Fibroblast of lung (primary cell): ENCODE measurements around the gene FBLN1. TPM values are rescaled to one million over a fixed set of nuclear protein-coding genes. Genes with fewer than 3 reads are reported as not detected.
A peak's percentile ranks its signal among the peaks of the same experiment; 100 is the strongest.

Experiments used
- DNase-seq, 2 donors: peaks; one replicate each; pipeline versions ENCODE4 v3.0.0 to v3.0.0-alpha.2; 2010; ENCODE audit warnings: low read depth in 2 of 2
- H2AFZ ChIP-seq: 2 replicates; pipeline ENCODE4 v1.5.1; 2012; ENCODE audit warnings: low read length, control low read depth, inconsistent platforms
- H3K27ac ChIP-seq: 2 replicates; pipeline ENCODE4 v1.5.1; 2011; ENCODE audit warnings: low read length, control low read depth; ENCODE audit not compliant: insufficient read depth
- H3K27me3 ChIP-seq: 2 replicates; pipeline ENCODE4 v1.5.1; 2011; ENCODE audit warnings: mild to moderate bottlenecking, low read length; ENCODE audit not compliant: control insufficient read depth, insufficient read depth
- H3K36me3 ChIP-seq: 2 replicates; pipeline ENCODE4 v1.5.1; 2011; ENCODE audit warnings: low read length; ENCODE audit not compliant: control insufficient read depth, insufficient read depth
- H3K4me1 ChIP-seq: 2 replicates; pipeline ENCODE4 v1.5.1; 2011; ENCODE audit warnings: low read length; ENCODE audit not compliant: control insufficient read depth, insufficient read depth; ENCODE audit errors: extremely low read depth
- H3K4me2 ChIP-seq: 2 replicates; pipeline ENCODE4 v1.5.1; 2011; ENCODE audit warnings: low read length, control low read depth; ENCODE audit not compliant: insufficient read depth; ENCODE audit errors: extremely low read depth
- H3K4me3 ChIP-seq, 4 experiments: fragments of 200-600 bp in 1 of 4; sonication (generic) in 1 of 4; replicated peaks in 1 of 4; 2 replicates each; pipeline ENCODE4 v1.5.1; 2011 to 2016; ENCODE audit warnings: low read length in 4 of 4, low read depth in 3 of 4, mild to moderate bottlenecking in 3 of 4, control low read depth in 2 of 4, inconsistent platforms in 1 of 4, mixed read lengths in 1 of 4; ENCODE audit not compliant: insufficient read depth in 1 of 4; ENCODE audit errors: control extremely low read depth in 1 of 4
- H3K79me2 ChIP-seq: 2 replicates; pipeline ENCODE4 v1.5.1; 2012; ENCODE audit warnings: mild to moderate bottlenecking, low read length, inconsistent platforms; ENCODE audit not compliant: control insufficient read depth, insufficient read depth
- H3K9ac ChIP-seq: 2 replicates; pipeline ENCODE4 v1.5.1; 2011; ENCODE audit warnings: mild to moderate bottlenecking, low read length, control low read depth; ENCODE audit not compliant: insufficient read depth
- H3K9me3 ChIP-seq: 2 replicates; pipeline ENCODE4 v1.5.1; 2012; ENCODE audit warnings: low read depth, low read length; ENCODE audit not compliant: control insufficient read depth, insufficient read depth
- H4K20me1 ChIP-seq: 2 replicates; pipeline ENCODE4 v1.5.1; 2011; ENCODE audit warnings: low read length; ENCODE audit not compliant: control insufficient read depth, insufficient read depth; ENCODE audit errors: extremely low read depth
- EZH2 ChIP-seq: IDR thresholded peaks from 2 replicates; pipeline ENCODE4 v1.5.1; 2012; ENCODE audit warnings: low read length, control low read depth, mild to moderate bottlenecking; ENCODE audit errors: missing control alignments
- polyA plus RNA-seq, 2 donors: library from polyadenylated mRNA; depleted of rRNA in 1 of 2; stranded (reverse) in 1 of 2; unstranded in 1 of 2; fragments of >200 nt; gene quantifications; 2 replicates each; pipeline ENCODE4 v1.2.1, GENCODE V29; 2011 to 2012; ENCODE audit warnings: missing spikeins in 1 of 2
- total RNA-seq: library from RNA; depleted of rRNA; stranded (reverse); fragments of >200 nt; gene quantifications from 2 replicates; pipeline ENCODE4 v1.2.1, GENCODE V29; 2014
- TF ChIP-seq, protein P1 (sequence below), 2 donors: IDR thresholded peaks in 1 of 2; conservative IDR thresholded peaks in 1 of 2; 1 replicate in 1 of 2; 2 replicates in 1 of 2; pipeline ENCODE4 v1.5.1; 2011 to 2012; ENCODE audit warnings: low read length in 2 of 2, control low read depth in 1 of 2, inconsistent platforms in 1 of 2, low read depth in 1 of 2, mild to moderate bottlenecking in 1 of 2

FBLN1 gene
- total and polyA plus RNA-seq, 2 donors (not counting 1 experiment from before 2014, with no cell fraction given): 134 to 270 TPM

DNA sequence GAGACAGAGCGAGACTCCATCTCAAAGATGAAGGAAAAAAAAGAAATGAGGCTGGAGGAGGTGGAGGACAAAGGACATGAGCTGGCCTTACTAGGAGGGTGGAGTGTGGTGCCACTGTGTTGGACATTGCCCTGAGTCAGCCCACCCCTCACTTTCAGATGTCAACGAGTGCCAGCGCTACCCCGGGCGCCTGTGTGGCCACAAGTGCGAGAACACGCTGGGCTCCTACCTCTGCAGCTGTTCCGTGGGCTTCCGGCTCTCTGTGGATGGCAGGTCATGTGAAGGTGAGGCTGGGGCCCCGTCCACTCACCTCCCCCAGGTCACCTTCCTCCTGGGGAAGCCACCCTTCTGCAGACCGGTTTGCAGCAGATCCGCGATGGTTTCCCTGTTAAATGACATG is 40.6 kb downstream of the FBLN1 start:
- H3K79me2 ChIP-seq: no peaks in the 10 kb centered on the region
- H4K20me1 ChIP-seq: no peaks in the 10 kb centered on the region
- H3K9me3 ChIP-seq: no peaks in the 10 kb centered on the region
- no peak for DNase-seq
- H3K36me3 ChIP-seq: peaks cover 7% of the 10 kb centered on the region
- no peak overlapping the region for H2AFZ ChIP-seq
- H3K9ac ChIP-seq: no peak overlapping the region
- H3K27me3 ChIP-seq: peaks cover 3% of the 10 kb centered on the region
- no peak for TF ChIP-seq EZH2
- TF ChIP-seq, protein P1, sequence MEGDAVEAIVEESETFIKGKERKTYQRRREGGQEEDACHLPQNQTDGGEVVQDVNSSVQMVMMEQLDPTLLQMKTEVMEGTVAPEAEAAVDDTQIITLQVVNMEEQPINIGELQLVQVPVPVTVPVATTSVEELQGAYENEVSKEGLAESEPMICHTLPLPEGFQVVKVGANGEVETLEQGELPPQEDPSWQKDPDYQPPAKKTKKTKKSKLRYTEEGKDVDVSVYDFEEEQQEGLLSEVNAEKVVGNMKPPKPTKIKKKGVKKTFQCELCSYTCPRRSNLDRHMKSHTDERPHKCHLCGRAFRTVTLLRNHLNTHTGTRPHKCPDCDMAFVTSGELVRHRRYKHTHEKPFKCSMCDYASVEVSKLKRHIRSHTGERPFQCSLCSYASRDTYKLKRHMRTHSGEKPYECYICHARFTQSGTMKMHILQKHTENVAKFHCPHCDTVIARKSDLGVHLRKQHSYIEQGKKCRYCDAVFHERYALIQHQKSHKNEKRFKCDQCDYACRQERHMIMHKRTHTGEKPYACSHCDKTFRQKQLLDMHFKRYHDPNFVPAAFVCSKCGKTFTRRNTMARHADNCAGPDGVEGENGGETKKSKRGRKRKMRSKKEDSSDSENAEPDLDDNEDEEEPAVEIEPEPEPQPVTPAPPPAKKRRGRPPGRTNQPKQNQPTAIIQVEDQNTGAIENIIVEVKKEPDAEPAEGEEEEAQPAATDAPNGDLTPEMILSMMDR (conservative IDR thresholded peaks at IDR 0.05 in 1 of 2, IDR thresholded peaks at IDR 0.05 in 1 of 2; ENCODE audit: low read depth in 1 of 2, low read length in 2 of 2): no peak
- no peak overlapping the region for H3K4me3 ChIP-seq
- no peak overlapping the region for H3K27ac ChIP-seq
- no peak overlapping the region for H3K4me2 ChIP-seq
- H3K4me1 ChIP-seq: peaks cover 5% of the 10 kb centered on the region

DNA sequence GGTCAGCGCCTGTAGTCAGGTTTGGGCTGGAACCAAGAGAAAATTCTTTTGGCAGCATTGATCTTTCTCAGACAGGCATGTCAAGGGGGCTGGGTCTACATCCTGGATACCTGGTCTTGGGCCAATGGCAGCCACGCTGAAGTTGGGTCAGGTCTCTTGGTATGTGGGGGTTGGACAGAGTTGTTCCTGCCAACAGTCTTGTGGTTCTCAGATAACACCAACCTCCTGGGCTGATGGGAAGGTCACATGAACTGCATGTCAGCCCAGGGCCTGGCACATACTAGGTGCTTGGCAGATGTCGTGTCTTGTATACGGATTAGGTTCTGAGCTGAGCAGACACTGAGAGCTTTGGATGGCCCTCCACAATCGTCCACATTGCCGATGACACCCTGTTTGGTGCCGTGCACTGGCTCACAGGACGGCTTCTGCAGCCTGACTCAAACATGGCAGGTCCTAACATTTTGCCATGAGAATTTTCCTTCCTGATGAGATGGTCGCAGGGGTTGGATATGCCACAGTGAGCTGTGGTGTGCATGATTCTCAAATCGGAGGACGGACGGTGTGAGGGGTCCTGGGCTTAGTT is 42.0 kb downstream of the FBLN1 start:
- H3K9me3 ChIP-seq: no peaks in the 10 kb centered on the region
- no peak overlapping the region for H3K27ac ChIP-seq
- peaks cover 3% of the 10 kb centered on the region for H3K27me3 ChIP-seq
- no peak overlapping the region for H3K9ac ChIP-seq
- peaks cover 8% of the 10 kb centered on the region for H3K4me1 ChIP-seq
- H4K20me1 ChIP-seq: no peaks in the 10 kb centered on the region
- no peak for TF ChIP-seq EZH2
- TF ChIP-seq, protein P1 (conservative IDR thresholded peaks at IDR 0.05 in 1 of 2, IDR thresholded peaks at IDR 0.05 in 1 of 2; ENCODE audit: low read depth in 1 of 2, low read length in 2 of 2): no peak
- H3K79me2 ChIP-seq: no peaks in the 10 kb centered on the region
- H3K4me2 ChIP-seq: no peak overlapping the region
- no peak overlapping the region for H2AFZ ChIP-seq
- H3K36me3 ChIP-seq: peaks cover 10% of the 10 kb centered on the region
- H3K4me3 ChIP-seq: no peak overlapping the region
- DNase-seq: peak; percentile 61 to 93

DNA sequence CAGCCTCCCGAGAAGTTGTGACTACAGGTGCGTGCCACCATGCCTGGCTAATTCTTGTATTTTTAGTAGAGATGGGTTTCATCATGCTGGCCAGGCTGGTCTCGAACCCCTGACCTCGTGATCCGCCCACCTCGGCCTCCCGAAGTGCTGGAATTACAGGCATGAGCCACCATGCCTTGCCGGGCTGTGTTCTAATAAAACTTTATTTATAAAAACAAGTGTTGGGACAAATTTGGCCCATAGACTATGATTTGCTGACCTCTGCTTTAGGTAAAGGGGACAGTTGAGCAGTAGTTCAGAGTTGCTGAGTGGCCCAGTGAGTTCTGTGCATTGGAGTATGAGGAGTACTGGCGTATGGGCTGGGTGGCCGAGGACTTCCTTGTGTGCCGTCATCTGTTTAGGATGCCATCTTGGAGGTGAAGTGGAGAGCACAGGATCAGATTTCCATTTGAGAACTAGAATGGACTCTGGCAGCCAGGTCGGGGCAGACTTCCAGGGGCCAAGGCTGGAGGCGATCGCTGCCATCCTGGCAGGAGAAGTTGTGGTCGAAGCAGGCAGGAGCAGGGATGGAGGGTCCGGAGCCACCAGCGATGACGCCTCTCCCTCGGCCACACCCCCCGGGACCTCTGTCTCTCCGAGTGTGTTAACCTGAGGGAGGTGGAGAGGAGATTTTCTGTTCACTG is 43.8 kb downstream of the FBLN1 start:
- TF ChIP-seq, protein P1 (conservative IDR thresholded peaks at IDR 0.05 in 1 of 2, IDR thresholded peaks at IDR 0.05 in 1 of 2; ENCODE audit: low read depth in 1 of 2, low read length in 2 of 2): no peak
- TF ChIP-seq EZH2: no peak
- peaks cover 1% of the 10 kb centered on the region for H3K27me3 ChIP-seq

More for the DNA sequence above, 43.8 kb downstream of the FBLN1 start:
- no peaks in the 10 kb centered on the region for H4K20me1 ChIP-seq
- no peaks in the 10 kb centered on the region for H3K9me3 ChIP-seq
- peaks cover 6% of the 10 kb centered on the region for H3K36me3 ChIP-seq
- H2AFZ ChIP-seq: no peak overlapping the region
- H3K79me2 ChIP-seq: no peaks in the 10 kb centered on the region
- H3K27ac ChIP-seq: no peak overlapping the region
- no peak overlapping the region for H3K4me3 ChIP-seq
- no peak for DNase-seq
- H3K9ac ChIP-seq: no peak overlapping the region
- H3K4me1 ChIP-seq: peaks cover 16% of the 10 kb centered on the region
- no peak overlapping the region for H3K4me2 ChIP-seq
